K562 (cell line): Measurements from ENCODE around the gene NCOA3. TPM values are rescaled to one million over a fixed set of nuclear protein-coding genes. Genes with fewer than 3 reads are reported as not detected.

ENCODE experiments used
- ATAC-seq: fragments of 200-7000 bp; cut with Tn5 transposase; 3 replicates; pipeline ENCODE4 v1.9.1; 2020; ENCODE audit warnings: moderate library complexity
- BruUV-seq: library from RNA; stranded (reverse); fragments of 400-500 nt; replicated peaks from 2 replicates; lab custom pipeline; 2021; lab: Mats Ljungman, UMichigan
- CTCF ChIA-PET: fragments of 300-600 bp; formaldehyde crosslinking; extraction: SDS; loops from one replicate; lab custom pipeline; 2021; ENCODE audit warnings: low intra/inter-chr PET ratio; lab: Yijun Ruan, JAX
- POLR2A ChIA-PET: fragments of 300-600, 350-650 bp; sonication (Branson Sonifier 250); formaldehyde crosslinking; extraction: SDS; loops from one replicate; lab custom pipeline; 2021; ENCODE audit warnings: antibody characterized with exemption, inconsistent platforms; lab: Yijun Ruan, JAX
- DNase-seq, 4 experiments: peaks; one replicate each; pipeline versions ENCODE4 v3.0.0 to v3.0.0-alpha.2; 2011 to 2018; ENCODE audit warnings: low spot score in 3 of 4, mixed read lengths in 3 of 4; ENCODE audit errors: extremely low read depth in 1 of 4
- FAIRE-seq: peaks from 2 replicates; lab custom pipeline; 2011; peaks lifted over from hg19 to GRCh38; lab: Jason Lieb, UNC
- H2AFZ ChIP-seq: 2 replicates; pipeline ENCODE4 v1.6.0; 2011; ENCODE audit warnings: low read depth, low read length, control low read depth, inconsistent platforms
- H3K27ac ChIP-seq: fragments of 200-600 bp; 3 replicates; pipeline ENCODE4 v1.8.0; 2011; ENCODE audit warnings: low read depth, mild to moderate bottlenecking, control low read depth, inconsistent platforms, low read length, moderate library complexity, mixed read lengths; ENCODE audit errors: extremely low read depth
- H3K27me3 ChIP-seq, 2 experiments: fragments of 300-600 bp in 1 of 2; 2 replicates in 1 of 2; 3 replicates in 1 of 2; pipeline versions ENCODE4 v1.6.0 to v1.8.0; 2011; ENCODE audit warnings: inconsistent platforms in 2 of 2, low read length in 2 of 2, mild to moderate bottlenecking in 1 of 2, mixed read lengths in 1 of 2, moderate library complexity in 1 of 2; ENCODE audit not compliant: control insufficient read depth in 2 of 2, insufficient read depth in 2 of 2
- H3K36me3 ChIP-seq: fragments of 300-600 bp; 3 replicates; pipeline ENCODE4 v1.8.0; 2011; ENCODE audit warnings: mild to moderate bottlenecking, low read length, inconsistent platforms; ENCODE audit not compliant: control insufficient read depth, insufficient read depth
- H3K4me1 ChIP-seq, 2 experiments: fragments of 200-600 bp in 1 of 2; replicated peaks in 1 of 2; 2 replicates in 1 of 2; 3 replicates in 1 of 2; pipeline versions ENCODE4 v1.5.1 to v1.8.0; 2011; ENCODE audit warnings: inconsistent platforms in 2 of 2, low read length in 2 of 2, mild to moderate bottlenecking in 1 of 2, mixed read lengths in 1 of 2, moderate library complexity in 1 of 2; ENCODE audit not compliant: control insufficient read depth in 2 of 2, insufficient read depth in 2 of 2
- H3K4me2 ChIP-seq: 2 replicates; pipeline ENCODE4 v1.6.1; 2011; ENCODE audit warnings: low read length, control low read depth, inconsistent platforms, mixed read lengths; ENCODE audit not compliant: insufficient read depth
- H3K4me3 ChIP-seq: fragments of 200-600 bp; sonication (generic), shearing (Covaris generic); 2 replicates; pipeline ENCODE4 v1.5.1; 2016; ENCODE audit warnings: control low read depth, inconsistent platforms
- H3K79me2 ChIP-seq: fragments of 200-600 bp; 3 replicates; pipeline ENCODE4 v1.8.0; 2011; ENCODE audit warnings: low read length, inconsistent platforms; ENCODE audit not compliant: control insufficient read depth, insufficient read depth
- H3K9ac ChIP-seq, 2 experiments: 2 replicates each; pipeline versions ENCODE4 v1.6.0 to v1.6.1; 2011; ENCODE audit warnings: low read depth in 2 of 2, low read length in 2 of 2, control low read depth in 1 of 2, inconsistent platforms in 1 of 2, mild to moderate bottlenecking in 1 of 2, mixed read lengths in 1 of 2; ENCODE audit not compliant: insufficient read depth in 1 of 2
- H3K9me1 ChIP-seq: one replicate; pipeline ENCODE4 v1.6.0; 2011; ENCODE audit warnings: inconsistent platforms, mild to moderate bottlenecking, low read length, moderate library complexity; ENCODE audit not compliant: control insufficient read depth, insufficient read depth
- H3K9me3 ChIP-seq: replicated peaks from 2 replicates; pipeline ENCODE4 v1.5.1; 2011; ENCODE audit warnings: low read depth, low read length, inconsistent platforms; ENCODE audit not compliant: control insufficient read depth, insufficient read depth
- H4K20me1 ChIP-seq: replicated peaks from 2 replicates; pipeline ENCODE4 v1.6.1; 2011; ENCODE audit warnings: low read length, inconsistent platforms, mixed read lengths; ENCODE audit not compliant: control insufficient read depth, insufficient read depth
- CEBPG ChIP-seq, 3 experiments: fragments of 200-800 bp in 1 of 3; sonication (Bioruptor generic) in 1 of 3; sonication (generic) in 1 of 3; formaldehyde crosslinking in 1 of 3; IDR thresholded peaks in 2 of 3; conservative IDR thresholded peaks in 1 of 3; 2 replicates each; pipeline versions ENCODE4 v1.6.1 to v1.8.0; 2016 to 2022; ENCODE audit warnings: missing compliant biosample characterization in 2 of 3, missing genetic modification characterization in 2 of 3, mild to moderate bottlenecking in 1 of 3, missing genetic modification reagents in 1 of 3
- CHAMP1 ChIP-seq: fragments of 450-650 bp; IDR thresholded peaks from 2 replicates; pipeline ENCODE4 v1.6.1; 2016; ENCODE audit warnings: mild to moderate bottlenecking
- E2F3 ChIP-seq: fragments of 250-450 bp; sonication (Bioruptor Pico); IDR thresholded peaks from 2 replicates; pipeline ENCODE4 v1.4.0; 2020; ENCODE audit warnings: mild to moderate bottlenecking
- ESRRB ChIP-seq: fragments of 250-450 bp; sonication (Bioruptor Pico); IDR thresholded peaks from 2 replicates; pipeline ENCODE4 v1.5.0; 2020; ENCODE audit warnings: mild to moderate bottlenecking, moderate library complexity, borderline replicate concordance
- ETV5 ChIP-seq: sonication (generic); formaldehyde crosslinking; IDR thresholded peaks from 2 replicates; pipeline ENCODE4 v1.4.0; 2020; ENCODE audit warnings: low read depth, mild to moderate bottlenecking, missing genetic modification reagents
- ETV6 ChIP-seq, 3 experiments: fragments of 150-350 bp in 1 of 3; sonication (generic) in 1 of 3; formaldehyde crosslinking in 1 of 3; IDR thresholded peaks; 2 replicates each; pipeline versions ENCODE4 v1.6.1 to v1.8.0; 2014 to 2022; ENCODE audit warnings: borderline replicate concordance in 2 of 3, low read depth in 2 of 3, antibody characterized with exemption in 1 of 3, low read length in 1 of 3, mild to moderate bottlenecking in 1 of 3, missing genetic modification reagents in 1 of 3
- GTF2B ChIP-seq: IDR thresholded peaks from 2 replicates; pipeline ENCODE4 v1.6.1; 2011; ENCODE audit not compliant: insufficient read length; ENCODE audit errors: extremely low read depth
- HDAC1 ChIP-seq, 2 experiments: fragments of 450-650 bp; IDR thresholded peaks; 2 replicates each; pipeline ENCODE4 v1.6.1; 2016 to 2017; ENCODE audit warnings: inconsistent platforms in 1 of 2, mild to moderate bottlenecking in 1 of 2, moderate library complexity in 1 of 2
- HNRNPH1 ChIP-seq: fragments of 200-400 bp; formaldehyde crosslinking; optimal IDR thresholded peaks from 2 replicates; pipeline ENCODE3; 2017; ENCODE audit warnings: low read depth, mild to moderate bottlenecking, low read length, moderate library complexity
- HNRNPK ChIP-seq: fragments of 200-400 bp; formaldehyde crosslinking; IDR thresholded peaks from one replicate; pipeline ENCODE4 v1.6.1; 2018; ENCODE audit warnings: mild to moderate bottlenecking, low read depth, low read length; ENCODE audit not compliant: poor library complexity, severe bottlenecking
- NRF1 ChIP-seq, 2 experiments: fragments of 450-650 bp; IDR thresholded peaks in 1 of 2; conservative IDR thresholded peaks in 1 of 2; 2 replicates each; pipeline ENCODE4 v1.6.1; 2014; ENCODE audit warnings: mild to moderate bottlenecking in 2 of 2
- PHF20 ChIP-seq: fragments of 450-650 bp; IDR thresholded peaks from 2 replicates; pipeline ENCODE4 v1.6.1; 2018; ENCODE audit not compliant: partially characterized antibody
- RFX7 ChIP-seq: fragments of 250-450 bp; sonication (Bioruptor Pico); IDR thresholded peaks from 2 replicates; pipeline ENCODE4 v1.5.1; 2021; ENCODE audit warnings: mild to moderate bottlenecking
- ZBTB17 ChIP-seq: fragments of 450-650 bp; formaldehyde crosslinking; IDR thresholded peaks from 2 replicates; pipeline ENCODE4 v1.4.0; 2020; ENCODE audit warnings: mild to moderate bottlenecking
- ZNF143 ChIP-seq: sonication (generic); formaldehyde crosslinking; IDR thresholded peaks from 2 replicates; pipeline ENCODE4 v1.9.0; 2022; ENCODE audit warnings: mild to moderate bottlenecking, missing genetic modification reagents
- WGBS: fragments of 100-300 bp; shearing (Covaris generic); methylation state at CpG from one replicate; pipeline ENCODE4 v1.1.6; 2016; ENCODE audit warnings: low coverage, mixed read lengths; ENCODE audit not compliant: insufficient coverage; ENCODE audit errors: missing lambda C conversion rate; 5-methylcytosine and 5-hydroxymethylcytosine counted together
- in situ Hi-C: fragments of 300-500 bp; cut with MboI; formaldehyde crosslinking; loops from 4 replicates; pipeline ENCODE4 v1.15.0; 2018; ENCODE audit warnings: inconsistent platforms, mixed read lengths
- intact Hi-C: fragments of 100-400 bp; cut with micrococcal nuclease; formaldehyde crosslinking; loops from 2 replicates; pipeline ENCODE4 v1.14.2; 2022
- polyA plus RNA-seq, 8 experiments: library from polyadenylated mRNA; depleted of rRNA in 4 of 8; stranded (reverse) in 5 of 8; unstranded in 3 of 8; fragments of >200 nt; fragmentation: Nextera tagmentation in 2 of 8; fragmentation: Illumina TruSeq in 1 of 8; extraction: Ambion mirVana in 2 of 8; extraction: Trizol in 1 of 8; gene quantifications; 2 replicates each; pipeline versions ENCODE4 v1.2.1 to v1.2.3, GENCODE V29; 2011 to 2014; ENCODE audit warnings: inconsistent platforms in 1 of 8, missing spikeins in 1 of 8
- total RNA-seq, 7 experiments: library from RNA; depleted of rRNA in 6 of 7; stranded (reverse); fragments of >200 nt in 6 of 7; fragmentation: Illumina TruSeq in 2 of 7; extraction: Trizol in 2 of 7; gene quantifications; 2 replicates each; pipeline versions ENCODE4 v1.2.1 to v1.2.3, GENCODE V29; 2011 to 2021; ENCODE audit warnings: low replicate concordance in 1 of 7

NCOA3 gene
- total and polyA plus RNA-seq, 9 of the 15 experiments (the other 6 are each of a cell fraction or from before 2014, with no cell fraction given): 3.2 to 24.3 (median 14.4) TPM

GRCh38 chr20:47660983-47661700 lies 159.5 kb downstream of the NCOA3 start:
- in situ Hi-C loops (no loop called here), intact Hi-C loops (loop anchor here (5.0 kb wide), 2 partner anchors 51 to 961 kb away; no protein-coding TSS in a partner anchor)
- FAIRE-seq (no peak), ATAC-seq (no peak), DNase-seq (no peak)
- Histone ChIP-seq H2AFZ (no peak overlapping the region), H3K36me3 (no peaks in the 10 kb centered on the region), H3K27ac (no peak overlapping the region), H3K4me3 (no peak overlapping the region), H3K9ac (no peak overlapping the region), H4K20me1 (peaks cover 11% of the 10 kb centered on the region), H3K79me2 (no peaks in the 10 kb centered on the region), H3K9me1 (no peaks in the 10 kb centered on the region), H3K9me3 (no peaks in the 10 kb centered on the region), H3K4me1 (peaks cover 0 to 7% of the 10 kb centered on the region in 2 experiments; a peak in 3 of 5 replicates), H3K27me3 (peaks cover 12 to 17% of the 10 kb centered on the region in 2 experiments; a peak in 4 of 5 replicates), H3K4me2 (no peak overlapping the region)
- no TSS peak for BruUV-seq
- POLR2A ChIA-PET: no interaction called here
- CTCF ChIA-PET: no interaction called here
- WGBS: 57% methylated on average over 12 of the region's 12 CpGs
- TF ChIP-seq ETV5 (CRISPR knock-in tag) (no peak), HDAC1 (IDR thresholded peaks at IDR 0.05) (no peak), ETV6 (IDR thresholded peaks at IDR 0.05; ENCODE audit: borderline replicate concordance in 1 of 2, low read depth in 2 of 2, low read length in 1 of 2) (no peak), ETV6 (CRISPR knock-in tag; IDR thresholded peaks at IDR 0.05; ENCODE audit: borderline replicate concordance) (no peak), CHAMP1 (no peak), HNRNPK (no peak), CEBPG (CRISPR knock-in tag; IDR thresholded peaks at IDR 0.05) (no peak), CEBPG (tag; conservative IDR thresholded peaks at IDR 0.05 in 1 of 2, IDR thresholded peaks at IDR 0.05 in 1 of 2) (no peak), RFX7 (CRISPR knock-in tag) (no peak), GTF2B (no peak), ZNF143 (CRISPR knock-in tag) (no peak), HNRNPH1 (no peak), E2F3 (CRISPR knock-in tag) (no peak), PHF20 (no peak), NRF1 (conservative IDR thresholded peaks at IDR 0.05 in 1 of 2, IDR thresholded peaks at IDR 0.05 in 1 of 2) (no peak), ESRRB (CRISPR knock-in tag) (no peak), ZBTB17 (no peak)
